ENCODE measurements around the gene PDK2.
A peak's percentile ranks its signal among the peaks of the same experiment; 100 is the strongest.

The PDK2 gene

DNA sequence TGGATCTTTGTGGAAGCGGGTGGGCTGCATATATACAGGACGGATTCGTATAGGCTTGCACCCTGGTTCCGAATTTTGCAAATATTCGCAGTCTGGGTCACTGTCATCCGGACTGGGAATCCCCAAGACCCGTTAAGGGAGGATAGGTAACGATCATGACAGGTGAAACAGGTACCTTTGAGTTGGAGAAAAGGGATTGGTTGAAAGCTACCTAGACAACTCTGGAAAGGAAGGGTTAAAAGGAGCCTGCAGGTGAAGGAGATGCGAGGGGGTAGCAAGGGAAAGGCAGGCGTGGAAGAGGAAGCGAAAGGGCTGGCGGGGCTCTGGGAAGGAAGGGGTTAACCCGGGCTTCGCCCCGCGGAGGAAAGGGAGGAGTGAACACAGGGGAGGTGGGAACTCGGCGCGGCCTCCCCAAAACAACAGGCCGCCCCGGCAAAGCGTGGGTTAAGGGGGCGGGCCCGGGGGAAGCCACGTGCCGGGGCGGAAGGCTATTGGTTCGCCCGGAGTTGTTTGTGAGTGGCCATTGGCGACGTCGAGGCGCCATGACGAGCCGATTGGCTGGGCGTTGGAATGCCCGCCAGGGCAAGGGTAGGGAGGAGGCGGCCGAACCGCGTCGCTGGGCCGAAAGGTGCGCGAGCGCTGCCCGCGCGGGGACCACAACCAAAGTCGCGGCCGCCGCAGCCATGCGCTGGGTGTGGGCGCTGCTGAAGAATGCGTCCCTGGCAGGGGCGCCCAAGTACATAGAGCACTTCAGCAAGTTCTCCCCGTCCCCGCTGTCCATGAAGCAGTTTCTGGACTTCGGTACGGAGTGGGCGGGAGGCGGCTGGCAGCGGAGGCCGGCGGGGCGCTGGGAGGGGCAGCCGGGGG lies at the start of gene PDK2:
Gene PDK2 (plus strand): TSS at position 599 of the 867 bp plus-strand sequence. CDS start 85 bp downstream, at position 684.
- peak; percentile 91 to 93 (median 91) for DNase-seq (ENCODE audit: low read depth in 3 of 3)

DNA sequence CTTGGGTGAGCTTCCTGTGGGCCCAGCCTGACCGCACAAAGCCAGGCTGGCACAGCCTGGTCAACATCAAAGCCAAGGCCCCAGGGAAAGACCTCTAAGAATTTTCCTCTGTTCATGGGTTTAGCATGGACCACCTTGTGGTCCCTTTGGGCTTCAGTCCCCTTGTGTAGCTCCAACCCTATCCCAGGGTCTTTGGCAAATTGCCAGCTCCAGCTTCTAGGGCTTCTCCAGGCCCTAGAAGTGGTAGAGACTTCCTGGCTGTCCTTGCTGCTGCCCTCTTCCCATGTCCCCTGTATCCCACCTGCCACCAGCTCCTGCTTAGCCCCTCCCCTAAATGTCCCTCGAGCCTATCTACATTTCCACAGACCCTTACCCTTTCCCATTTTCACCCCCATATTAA lies 49.0 kb upstream of the PDK2 start:
- no peak for DNase-seq (ENCODE audit: low read depth in 3 of 3)

DNA sequence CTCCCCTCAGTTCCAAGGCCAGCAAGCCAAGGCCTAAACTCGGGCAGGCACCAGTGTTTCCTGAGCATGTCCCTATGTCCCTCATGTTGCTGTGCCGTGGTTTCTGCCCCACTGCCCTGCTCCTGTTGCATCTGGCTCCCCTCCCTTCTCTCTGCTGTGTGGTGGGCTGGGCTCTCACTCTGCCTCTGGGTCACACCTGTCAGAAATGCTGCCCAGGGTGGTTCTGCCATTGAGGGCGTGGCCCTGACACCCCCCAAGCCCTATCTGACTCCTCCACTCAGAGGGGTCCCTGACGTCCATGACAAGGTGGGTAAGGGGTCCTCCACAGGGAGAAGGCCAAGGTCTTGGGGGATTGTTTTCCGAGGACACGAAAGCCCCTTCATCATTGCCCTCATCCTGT lies 48.5 kb upstream of the PDK2 start:
- no peak for DNase-seq (ENCODE audit: low read depth in 3 of 3)

DNA sequence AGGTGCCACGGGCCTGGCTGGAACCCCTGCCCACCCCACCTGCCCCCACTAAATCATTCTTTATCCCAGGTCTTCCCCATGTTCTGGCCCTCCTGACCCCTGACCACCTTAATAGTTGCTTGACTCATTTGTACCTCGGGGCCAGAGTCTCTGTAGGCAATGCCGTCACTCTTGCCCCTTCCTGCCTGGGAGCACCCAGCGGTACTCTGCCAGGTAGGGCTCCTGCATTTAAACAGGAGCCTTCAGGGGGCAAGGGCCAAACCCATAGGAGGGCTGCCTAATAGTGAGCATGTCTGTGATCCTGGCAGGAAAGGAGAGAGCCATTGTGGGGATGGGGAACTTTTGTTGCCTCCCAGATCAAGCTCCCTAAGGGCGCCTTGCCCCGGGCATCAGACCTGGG lies 48.1 kb upstream of the PDK2 start:
- no peak for DNase-seq (ENCODE audit: low read depth in 3 of 3)

DNA sequence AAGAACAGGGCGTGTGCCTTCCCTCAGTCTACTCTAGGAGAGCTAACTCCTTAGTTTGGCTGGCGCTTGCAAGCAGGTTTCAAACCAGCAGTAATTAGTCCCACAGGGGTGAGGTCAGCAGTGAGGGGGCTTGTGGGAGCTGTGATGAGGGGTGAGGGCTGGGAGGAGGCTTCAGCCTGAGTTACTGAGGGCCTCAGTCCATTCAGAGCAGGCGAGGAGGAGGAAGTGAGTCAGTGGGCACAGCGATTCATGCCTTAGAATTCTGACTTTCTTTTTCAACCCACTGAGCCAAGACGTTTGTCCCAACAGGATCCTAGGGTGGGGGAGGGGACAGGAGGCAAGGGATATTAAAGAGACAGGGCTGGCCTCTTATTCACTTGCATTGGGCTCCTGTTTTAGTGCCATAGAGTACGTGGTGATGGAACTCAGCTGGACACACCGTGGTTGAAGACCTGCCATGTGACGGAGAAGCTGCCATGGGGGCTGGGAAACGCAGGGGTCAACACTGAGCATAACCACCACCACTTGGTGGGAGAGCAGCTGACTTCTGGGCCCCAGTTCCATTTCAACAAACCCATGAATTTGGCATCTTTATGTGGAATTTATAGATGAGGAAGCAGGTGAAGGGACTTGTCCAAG lies 47.5 kb upstream of the PDK2 start:
- DNase-seq (ENCODE audit: low read depth in 3 of 3): no peak

DNA sequence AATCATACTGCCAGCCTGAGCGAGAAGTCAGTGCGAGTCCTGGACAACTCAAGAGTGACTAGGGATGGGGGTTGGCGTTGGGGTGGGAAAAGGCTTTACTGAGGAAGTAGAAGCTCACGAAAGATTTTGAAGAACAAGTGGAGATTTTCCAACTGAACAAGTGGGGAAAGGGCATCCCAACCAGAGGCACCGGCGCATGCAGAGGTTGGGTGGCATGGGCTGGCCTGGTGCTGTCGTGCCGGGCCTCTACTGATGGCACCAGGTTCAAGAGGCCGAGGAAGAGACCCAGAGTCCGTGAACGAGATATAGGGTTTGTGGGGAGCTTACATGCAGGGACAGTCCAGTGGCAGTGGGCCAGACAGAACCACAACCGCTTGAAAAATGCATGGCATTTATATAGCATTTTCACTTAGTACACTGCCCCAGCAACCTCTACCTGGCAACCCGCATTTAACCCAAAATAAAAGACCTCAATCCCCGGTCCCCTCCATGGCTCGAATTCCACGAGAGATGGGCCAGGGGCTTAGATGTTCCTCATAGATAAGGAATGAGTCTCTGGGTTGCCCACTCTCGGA lies 46.9 kb upstream of the PDK2 start:
- DNase-seq (ENCODE audit: low read depth in 3 of 3): no peak

DNA sequence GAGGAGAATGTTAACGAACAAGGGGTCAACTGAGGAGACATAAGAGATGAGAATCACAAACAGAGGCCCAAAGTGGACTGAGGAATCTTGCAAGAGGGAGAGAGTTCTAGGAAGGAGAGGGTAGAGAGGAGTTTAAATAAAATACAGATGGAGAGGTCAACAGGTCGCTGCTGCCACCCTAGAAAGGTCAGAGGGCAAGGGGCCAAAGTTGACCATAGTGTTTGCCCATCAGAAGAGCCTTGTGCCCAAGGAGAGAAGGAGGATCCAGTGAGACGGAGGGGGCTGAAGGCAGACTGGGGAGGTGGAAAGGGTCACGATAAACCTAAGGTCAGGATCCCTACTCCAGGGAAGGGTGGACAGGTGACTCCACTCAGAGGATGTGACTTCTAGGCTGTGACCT lies 46.2 kb upstream of the PDK2 start:
- DNase-seq (ENCODE audit: low read depth in 3 of 3): no peak

DNA sequence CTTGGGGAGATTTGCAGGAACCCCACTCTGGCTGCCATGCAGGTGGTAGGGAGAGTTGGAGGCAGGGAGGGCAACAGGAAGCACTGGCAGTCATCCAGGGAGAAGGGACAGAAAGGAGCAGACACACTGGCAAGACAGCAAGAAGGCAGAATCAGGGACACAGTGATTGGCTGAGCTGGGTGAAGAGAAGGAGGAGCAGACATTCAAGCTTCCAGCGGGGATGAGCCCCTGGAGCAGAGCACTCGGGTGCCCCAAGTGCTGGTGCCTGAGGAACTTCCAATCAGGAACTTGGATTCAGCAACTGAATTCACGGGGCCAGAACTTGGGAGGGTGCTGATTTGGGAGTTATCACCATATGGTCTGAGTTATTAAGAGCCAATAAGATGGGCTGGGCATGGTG lies 45.5 kb upstream of the PDK2 start:
- no peak for DNase-seq (ENCODE audit: low read depth in 3 of 3)

DNA sequence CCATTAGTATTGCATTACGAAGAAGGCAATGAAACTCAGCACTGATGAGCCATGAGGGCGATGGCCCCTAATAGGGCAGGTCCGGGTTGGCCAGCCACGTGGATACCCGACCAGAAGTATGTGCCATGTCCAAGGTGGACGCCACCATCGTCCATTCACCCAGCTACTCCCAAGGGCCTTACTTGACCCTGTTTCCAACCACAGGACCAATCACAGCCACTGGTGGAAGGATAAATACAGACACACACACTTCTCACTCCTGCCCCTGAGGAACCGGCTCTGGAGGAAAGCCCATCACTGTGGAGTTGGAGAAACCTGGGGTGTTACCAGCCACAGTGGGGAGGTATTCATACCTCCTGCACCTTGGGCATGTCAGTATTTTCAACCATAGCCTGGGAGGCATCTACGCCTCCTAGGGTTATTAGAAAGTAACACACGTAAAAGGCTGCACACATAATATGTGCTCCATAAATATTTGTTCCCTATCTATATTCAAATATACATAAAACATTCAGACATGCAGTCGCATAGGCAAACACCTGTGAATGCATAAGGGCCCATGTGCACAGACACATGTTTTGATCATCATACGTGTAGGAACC lies 44.6 kb upstream of the PDK2 start:
- no peak for DNase-seq (ENCODE audit: low read depth in 3 of 3)

DNA sequence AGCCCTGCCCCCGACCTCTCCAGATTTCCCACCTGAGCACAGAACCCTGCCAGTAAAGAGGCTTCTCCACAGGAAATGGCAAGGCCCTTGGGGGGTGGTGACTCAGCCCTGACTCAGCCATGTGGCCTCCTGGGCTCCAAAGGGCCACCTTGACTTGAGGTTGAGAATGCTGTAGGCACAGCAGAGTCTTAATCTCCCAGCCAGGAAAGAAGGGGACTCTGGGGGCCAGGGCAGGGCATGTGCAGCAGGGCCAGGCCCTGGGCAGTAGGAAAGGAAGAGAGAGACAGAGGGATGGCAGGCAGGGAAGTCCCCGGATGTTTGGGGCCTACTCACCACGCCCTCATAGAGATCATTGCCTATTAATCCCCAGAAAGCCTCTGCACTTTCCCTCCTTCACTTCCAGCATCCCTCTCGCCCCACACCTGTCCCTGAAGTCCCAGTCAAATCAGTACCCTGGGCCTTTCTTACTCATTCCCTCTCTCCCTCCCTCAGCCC lies 44.0 kb upstream of the PDK2 start:
- DNase-seq (ENCODE audit: low read depth in 3 of 3): peak; percentile 26 to 46 (median 44)

DNA sequence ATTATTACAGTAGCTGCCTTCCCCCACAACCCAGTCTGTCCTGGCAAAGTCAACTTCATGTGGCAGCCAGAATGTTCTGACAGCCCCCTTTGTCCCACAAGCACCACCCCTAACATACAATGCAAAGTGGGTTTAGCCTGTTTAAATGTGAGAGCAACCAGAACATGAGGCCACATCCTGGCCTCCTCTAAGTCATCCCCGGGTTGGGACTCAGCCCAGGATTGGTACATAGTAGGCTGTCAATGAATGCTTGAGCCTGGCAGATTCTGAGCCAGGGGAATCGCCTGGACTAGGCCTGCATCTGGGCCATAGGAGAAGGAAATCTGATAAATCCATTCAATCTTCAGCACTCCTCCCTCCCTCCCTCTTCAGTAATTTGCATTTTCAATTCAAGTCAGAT lies 43.5 kb upstream of the PDK2 start:
- no peak for DNase-seq (ENCODE audit: low read depth in 3 of 3)

DNA sequence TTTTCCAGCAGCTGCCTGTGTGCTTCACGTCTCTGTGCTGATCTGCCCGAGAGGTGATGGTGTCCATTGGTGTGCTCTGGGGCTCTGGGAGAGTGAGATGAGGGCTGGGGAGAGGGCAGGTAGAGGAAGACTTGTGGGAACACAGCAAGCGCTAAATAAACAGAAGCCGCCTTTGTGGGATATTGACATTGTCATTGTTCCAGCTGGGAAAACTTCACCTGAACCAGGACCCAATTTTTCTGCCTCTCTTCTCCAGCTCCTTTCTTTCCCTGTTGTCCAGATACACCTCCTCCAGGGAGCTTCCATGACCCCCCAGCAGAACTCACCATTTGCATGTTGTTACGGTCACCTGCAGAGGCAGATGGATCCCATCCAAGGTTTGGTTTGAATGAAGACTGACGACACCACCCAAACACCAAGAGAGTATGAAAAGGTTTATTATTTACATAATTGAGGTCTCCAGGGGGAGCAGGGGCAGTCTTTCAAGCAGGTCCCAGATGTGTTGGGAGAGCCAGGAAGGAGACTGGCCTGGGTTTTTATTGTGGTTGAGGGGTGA lies 42.8 kb upstream of the PDK2 start:
- DNase-seq (ENCODE audit: low read depth in 3 of 3): no peak

DNA sequence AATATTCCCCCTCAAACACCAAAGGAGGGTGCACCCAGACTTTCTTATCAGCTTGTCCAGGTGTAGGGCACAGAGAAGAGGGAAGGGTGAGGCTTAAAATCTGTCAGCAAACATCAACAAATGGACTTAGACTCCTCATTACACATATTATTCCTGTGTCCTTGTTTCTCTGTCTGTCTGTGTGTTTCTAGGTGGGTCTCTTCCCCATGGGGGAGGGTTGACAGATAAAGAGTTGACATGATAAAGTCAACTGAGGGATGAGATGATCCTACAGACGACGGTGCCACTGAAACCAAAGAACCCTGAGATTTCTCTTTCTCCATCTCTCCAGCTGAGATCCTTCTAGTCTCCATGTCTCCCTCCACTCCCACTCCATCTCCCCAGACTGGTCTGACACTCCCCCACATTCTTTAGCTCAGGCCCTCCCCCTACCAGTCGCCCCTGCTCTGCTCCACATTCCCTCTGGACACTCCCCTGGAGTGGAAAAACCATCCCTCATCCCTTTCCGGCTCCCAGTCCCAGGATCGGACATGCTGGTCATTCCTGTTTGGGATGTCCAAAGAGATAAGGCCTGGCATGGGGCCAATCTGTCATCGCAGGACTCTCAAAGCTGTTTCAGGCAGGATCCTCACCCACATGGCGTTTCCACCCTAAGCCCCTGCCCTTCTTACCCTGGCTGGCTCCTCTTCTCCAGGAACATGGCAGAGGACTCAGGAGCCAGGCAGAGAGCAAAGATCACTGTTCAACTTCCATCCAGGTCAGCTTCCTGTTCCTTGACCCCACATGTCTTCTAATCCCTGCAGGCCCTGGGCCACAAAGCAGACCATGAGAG lies 42.1 kb upstream of the PDK2 start:
- DNase-seq (ENCODE audit: low read depth in 3 of 3): no peak

DNA sequence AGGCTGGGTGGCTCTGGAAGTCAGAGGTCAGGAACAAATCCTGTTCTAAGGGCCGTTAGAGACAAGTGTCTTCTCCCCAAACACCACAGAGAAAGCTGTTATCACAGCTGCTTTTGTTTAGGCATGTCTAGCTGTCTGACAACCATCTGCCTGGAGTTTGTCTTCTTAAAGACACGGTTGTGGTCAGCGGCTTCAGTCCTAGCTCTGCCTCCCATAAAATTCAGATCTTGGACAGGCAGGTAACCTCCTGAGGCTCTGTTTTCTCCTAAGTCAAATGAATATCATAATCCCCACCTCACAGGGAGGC lies 41.5 kb upstream of the PDK2 start:
- no peak for DNase-seq (ENCODE audit: low read depth in 3 of 3)

DNA sequence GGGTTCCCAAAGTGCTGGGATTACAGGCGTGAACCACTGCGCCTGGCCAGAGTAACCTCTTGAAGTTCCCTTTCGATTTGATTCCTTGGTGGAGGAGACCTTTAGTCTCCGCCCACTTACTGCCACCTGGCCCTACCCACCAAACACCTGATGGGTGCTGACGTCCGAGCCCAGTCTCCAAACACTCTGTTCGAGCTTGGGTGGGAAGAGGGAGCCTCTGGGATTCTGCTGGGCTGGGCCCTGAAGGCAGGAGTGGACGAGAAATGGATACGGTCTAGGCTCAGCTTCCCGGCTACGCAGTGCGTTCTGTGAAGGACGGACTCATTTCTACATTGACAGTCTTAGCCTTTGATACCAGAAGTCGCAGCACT lies 40.1 kb upstream of the PDK2 start:
- DNase-seq (ENCODE audit: low read depth in 3 of 3): no peak

DNA sequence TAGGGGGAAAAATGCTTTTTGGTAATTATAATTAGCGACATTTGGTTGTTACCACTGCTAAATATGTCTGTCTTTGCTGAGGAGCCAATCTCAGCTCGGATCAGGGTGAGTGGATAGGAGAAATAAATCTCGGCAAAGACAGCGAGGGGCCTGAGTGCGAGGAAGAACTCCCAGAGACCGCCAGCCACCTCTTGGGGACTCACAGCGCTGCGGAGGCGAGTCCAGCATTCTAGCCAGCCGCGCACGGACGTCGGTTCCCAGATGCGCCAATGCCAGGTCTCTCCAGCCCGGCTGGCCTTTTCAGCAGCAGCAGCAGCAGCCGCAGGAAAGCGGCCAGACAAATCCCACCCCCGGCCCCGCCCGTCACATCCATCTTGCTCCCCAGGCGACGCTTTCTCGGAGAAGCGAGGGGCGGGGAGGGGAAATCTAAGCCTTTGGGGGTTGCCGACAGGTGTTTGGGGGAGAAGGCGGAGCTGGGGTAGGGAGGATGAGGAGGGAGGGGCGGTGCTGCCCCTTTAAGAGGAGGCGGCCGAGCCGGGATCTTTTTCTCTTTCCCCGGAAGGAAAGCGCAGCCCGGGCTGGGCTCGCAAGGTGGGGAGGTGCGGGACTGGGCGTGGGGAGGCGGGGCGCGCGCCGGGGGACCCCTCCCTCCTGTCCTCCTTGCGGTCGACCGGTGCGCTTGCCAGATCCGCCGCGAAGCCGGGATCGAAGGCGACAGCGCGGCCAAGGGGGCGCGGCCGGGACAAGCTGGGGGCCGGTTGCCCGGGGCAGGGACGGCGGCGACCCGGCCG lies 39.5 kb upstream of the PDK2 start, which contains the start of gene ITGA3:
Gene ITGA3 (plus strand): TSS at position 685 of the 791 bp plus-strand sequence. CDS start 330 bp downstream, outside the sequence.
- DNase-seq (ENCODE audit: low read depth in 3 of 3): peak; percentile 45 to 54 (median 46)

DNA sequence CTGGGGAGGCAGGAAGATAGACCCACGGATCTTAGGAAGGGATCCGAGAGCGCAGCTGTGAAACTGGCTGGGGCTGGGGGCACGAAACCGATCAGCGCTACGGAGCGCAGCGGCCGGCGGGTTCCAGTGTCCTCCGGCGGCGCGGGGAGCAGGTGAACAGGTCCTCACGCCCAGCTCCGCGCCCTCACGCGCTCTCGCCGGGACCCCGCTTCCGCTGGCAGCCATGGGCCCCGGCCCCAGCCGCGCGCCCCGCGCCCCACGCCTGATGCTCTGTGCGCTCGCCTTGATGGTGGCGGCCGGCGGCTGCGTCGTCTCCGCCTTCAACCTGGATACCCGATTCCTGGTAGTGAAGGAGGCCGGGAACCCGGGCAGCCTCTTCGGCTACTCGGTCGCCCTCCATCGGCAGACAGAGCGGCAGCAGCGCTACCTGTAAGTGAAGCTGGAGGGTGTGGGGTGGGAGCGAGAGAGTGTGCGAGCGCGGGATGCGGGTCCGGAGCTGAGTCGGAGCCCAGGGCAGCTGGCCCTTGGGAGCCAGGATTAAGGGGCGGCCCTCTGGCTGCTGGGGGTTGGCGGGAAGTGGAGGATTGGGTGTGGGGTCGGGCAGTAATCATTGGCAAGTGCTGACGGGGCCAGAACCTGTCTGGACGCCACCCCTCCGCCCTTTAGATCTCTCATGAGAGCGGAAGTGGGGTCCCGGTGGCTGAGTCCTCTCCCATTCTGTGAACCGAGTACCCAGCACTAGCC lies 38.8 kb upstream of the PDK2 start:
- DNase-seq (ENCODE audit: low read depth in 3 of 3): peak; percentile 38 to 48 (median 43)

DNA sequence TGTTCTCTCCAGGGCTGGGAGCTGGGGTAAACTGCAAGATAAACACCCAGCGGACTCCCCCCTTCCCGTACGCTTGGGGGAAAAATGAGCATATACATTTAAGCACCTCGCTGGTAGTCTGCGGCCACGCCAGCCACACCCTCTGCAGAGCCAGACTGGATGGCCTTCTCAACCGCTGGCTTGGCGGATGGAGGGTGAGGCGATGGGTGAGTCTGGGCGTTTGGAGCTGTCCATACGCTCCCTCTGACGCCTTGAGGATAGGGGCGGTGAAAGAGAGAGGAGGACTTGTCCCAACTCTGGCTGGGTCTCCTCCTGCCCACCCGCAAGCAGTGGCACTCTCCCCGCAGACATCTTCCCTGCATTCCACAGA lies 38.2 kb upstream of the PDK2 start:
- DNase-seq (ENCODE audit: low read depth in 3 of 3): no peak

DNA sequence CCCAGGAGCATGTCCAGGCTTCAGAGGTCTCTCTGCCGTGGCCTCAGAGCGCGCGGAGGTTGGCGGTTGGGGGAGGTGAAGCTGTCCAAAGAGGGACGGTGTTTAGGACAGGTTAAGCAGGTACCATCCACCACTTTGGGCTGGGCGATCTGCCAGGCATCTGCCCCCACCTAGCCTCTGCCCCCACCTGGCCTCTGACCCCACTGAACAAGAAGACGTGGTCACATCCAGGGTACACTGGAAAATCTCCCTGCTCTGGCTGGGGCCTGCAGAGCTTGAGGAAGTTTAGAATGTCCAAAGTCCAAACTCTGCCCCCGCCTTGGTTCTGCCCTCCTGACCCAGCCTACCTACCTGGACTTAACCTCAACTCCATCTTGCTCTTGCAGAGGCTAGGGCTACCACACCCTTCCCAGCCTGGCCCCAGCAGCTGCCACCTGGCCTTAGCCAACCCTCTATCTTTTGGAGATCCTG lies 37.6 kb upstream of the PDK2 start:
- no peak for DNase-seq (ENCODE audit: low read depth in 3 of 3)
